Stimulated activated CD4-positive, alpha-beta T cell treated with anti-CD3 and anti-CD28 coated beads, Interleukin-12 subunit alpha, Interleukin-12 subunit beta, amount 100 ng/mL, for 4 hours (primary cell): ENCODE data around the gene CDCA4.
"Not testable (repeated sequence)": the region's sequence is repeated elsewhere in the genome, so short reads cannot be mapped to it uniquely, and the experiment has no call there.

Experiments used
- DNase-seq: peaks from one replicate; pipeline ENCODE4 v3.0.0-alpha.2; 2020

The CDCA4 gene

GRCh38 chr14:105056303-105056831, 35.5 kb upstream of the CDCA4 start:
- DNase-seq, result no peak

- DNase-seq, result no peak
These were observed 34.9 kb upstream of the CDCA4 start for GRCh38 chr14:105055736-105056302.

GRCh38 chr14:105055334-105055733, 34.5 kb upstream of the CDCA4 start:
- DNase-seq, result no peak

DNA sequence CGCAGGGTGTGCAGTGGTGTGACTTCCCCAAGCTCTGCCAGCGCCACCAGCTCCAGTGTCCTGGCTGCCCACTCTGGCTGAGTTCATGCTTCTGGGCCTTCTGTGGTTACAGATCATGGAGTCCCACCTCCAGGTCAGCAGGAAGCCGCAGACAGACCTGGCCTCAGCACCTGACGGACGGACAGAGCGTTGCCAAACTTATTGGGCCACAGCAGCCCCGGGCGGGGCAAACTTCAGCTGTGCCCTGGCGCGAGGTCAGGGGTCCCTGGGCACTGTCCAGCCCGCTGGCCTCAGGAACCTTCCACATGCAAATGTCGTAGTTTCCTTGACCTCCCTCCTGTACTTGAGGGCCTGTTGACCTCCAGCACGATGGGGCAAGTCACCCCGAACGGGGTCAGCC, 33.1 kb upstream of the CDCA4 start:
- DNase-seq, result no peak

DNA sequence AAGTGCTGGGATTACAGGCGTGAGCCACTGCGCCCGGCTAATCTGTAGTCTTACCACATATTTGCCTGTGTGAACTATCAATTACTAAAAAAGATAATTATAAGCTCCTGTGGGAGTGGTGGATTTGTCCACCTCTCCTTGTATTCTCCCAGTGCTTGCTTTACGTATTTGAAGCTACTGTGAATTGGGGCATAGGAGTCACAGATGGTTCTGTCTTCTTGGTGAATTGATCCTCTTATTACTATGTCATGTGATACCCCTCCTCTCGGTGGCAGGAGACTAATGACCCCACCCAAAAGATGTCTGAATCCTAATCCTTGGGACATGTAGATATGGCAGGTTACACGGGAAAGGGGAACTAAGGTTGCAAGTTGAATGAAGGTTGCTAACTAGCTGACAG, 32.5 kb upstream of the CDCA4 start:
- DNase-seq, result no peak

- DNase-seq, result no peak
These were observed 31.2 kb upstream of the CDCA4 start for GRCh38 chr14:105052110-105052458.

GRCh38 chr14:105051182-105052109, 30.6 kb upstream of the CDCA4 start:
- DNase-seq, result no peak

DNA sequence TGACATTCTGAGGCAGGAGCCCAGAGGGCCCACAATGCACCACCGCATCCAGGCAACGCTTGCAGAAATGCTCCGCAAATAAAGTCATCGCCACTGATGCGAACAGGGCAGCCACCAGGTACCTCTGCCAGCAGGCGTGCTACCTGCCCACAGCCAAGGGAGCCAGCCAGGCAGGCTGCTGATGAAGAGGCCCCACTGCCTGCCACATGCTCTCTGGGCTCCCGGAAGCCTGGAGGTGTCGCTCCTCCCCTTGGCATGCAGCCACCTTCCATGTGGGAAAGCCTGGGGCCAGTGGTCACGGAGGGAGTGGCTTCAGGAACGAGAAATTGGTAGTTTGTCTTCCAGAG, 29.6 kb upstream of the CDCA4 start:
- no peak for DNase-seq

GRCh38 chr14:105049753-105050550, 29.1 kb upstream of the CDCA4 start:
- no peak for DNase-seq

DNA sequence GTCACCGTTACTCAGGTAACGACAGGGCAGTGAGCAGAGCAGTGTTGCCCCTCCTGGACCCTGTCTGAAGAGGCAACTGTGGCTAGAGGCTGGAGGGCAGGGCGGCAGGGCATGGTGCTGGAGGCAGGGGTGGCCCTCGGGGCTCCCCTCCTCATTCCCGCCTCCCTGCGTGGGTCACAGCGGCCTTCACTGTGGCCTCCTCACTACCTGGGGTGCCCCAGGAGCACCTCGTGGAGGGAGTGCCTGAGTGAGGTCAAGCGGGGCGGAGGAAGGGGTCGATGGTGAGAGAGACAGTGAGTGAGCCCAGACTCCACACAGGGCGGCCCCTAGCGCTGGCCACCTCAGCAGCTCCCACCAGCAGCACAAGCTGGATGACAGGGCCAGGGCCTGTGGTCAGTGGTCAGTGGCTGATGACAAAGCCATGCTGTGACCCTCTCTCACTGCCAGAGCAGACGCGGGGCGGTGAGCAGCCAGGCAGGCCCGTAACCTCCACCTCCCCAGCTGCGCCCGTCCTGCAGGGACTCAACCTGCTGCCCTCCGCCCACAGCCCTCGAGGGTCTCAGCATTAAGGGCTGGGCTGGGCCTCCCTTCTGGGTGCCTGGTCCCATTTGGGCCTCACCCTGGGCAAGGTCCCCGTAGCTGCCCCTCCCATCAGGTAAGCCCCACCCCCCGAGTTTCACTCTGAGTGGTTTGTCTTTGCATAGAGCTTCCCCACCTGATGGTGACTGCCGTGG, 26.6 kb upstream of the CDCA4 start:
- DNase-seq, result no peak

GRCh38 chr14:105046891-105047282, 26.0 kb upstream of the CDCA4 start:
- no peak for DNase-seq

GRCh38 chr14:105045710-105046326, 24.9 kb upstream of the CDCA4 start:
- DNase-seq, result peak; percentile 94

GRCh38 chr14:105043641-105044040, 22.8 kb upstream of the CDCA4 start:
- DNase-seq, result no peak

DNA sequence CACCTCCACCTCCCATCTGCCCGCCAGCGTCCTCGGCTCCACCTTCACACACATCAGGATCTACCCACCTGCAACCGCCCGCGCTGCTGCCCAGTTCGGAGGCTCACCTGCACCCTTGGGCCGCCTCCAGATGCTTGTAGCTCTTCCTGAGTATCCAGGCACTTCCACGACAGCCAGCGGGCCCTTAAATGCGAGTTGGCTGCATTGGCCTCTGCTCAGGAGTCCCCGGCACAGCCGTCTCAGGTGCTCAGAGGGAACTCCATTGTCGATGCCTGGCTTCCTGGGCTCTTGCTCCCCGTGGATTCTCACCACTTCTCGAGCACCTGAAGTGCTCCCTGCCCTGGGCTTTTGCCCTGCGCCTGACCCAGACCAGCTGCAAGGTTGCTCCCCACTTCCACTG, 21.9 kb upstream of the CDCA4 start:
- DNase-seq, result no peak

- DNase-seq, result no peak
These were observed 21.2 kb upstream of the CDCA4 start for GRCh38 chr14:105041841-105042765.

DNA sequence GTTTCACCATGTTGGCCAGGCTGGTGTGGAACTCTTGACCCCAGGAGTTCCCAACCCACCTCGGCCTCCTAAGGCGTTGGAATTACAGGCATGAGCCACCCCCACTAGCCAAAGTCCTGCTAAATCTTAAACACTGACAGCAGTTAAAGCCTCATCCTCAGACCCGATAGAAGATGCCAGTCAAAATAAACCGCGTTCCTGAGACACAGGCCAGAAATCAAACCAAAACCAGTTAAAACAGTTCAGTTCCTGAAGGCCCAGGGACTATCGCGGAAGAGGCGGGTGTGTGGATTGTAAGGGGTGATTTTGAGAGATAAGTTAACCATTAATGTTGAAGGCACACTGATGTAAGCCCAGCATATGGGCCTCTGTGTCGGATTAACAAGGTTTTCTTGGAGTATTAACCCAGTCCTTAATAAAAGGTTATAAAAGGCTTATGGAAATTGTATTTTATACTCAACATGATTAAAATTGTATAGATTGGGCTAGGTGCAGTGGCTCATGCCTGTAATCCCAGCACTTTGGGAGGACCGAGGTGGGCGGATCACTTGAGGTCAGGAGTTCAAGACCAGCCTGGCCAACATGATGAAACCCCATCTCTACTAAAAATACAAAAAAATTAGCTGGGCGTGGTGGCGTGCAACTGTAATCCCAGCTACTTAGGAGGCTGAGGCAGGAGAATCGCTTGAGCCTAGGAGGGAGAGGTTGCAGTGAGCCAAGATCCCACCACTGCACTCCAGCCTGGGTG, 18.7 kb upstream of the CDCA4 start:
- no peak for DNase-seq

GRCh38 chr14:105035616-105036015, 14.7 kb upstream of the CDCA4 start:
- DNase-seq, result not testable (repeated sequence)

DNA sequence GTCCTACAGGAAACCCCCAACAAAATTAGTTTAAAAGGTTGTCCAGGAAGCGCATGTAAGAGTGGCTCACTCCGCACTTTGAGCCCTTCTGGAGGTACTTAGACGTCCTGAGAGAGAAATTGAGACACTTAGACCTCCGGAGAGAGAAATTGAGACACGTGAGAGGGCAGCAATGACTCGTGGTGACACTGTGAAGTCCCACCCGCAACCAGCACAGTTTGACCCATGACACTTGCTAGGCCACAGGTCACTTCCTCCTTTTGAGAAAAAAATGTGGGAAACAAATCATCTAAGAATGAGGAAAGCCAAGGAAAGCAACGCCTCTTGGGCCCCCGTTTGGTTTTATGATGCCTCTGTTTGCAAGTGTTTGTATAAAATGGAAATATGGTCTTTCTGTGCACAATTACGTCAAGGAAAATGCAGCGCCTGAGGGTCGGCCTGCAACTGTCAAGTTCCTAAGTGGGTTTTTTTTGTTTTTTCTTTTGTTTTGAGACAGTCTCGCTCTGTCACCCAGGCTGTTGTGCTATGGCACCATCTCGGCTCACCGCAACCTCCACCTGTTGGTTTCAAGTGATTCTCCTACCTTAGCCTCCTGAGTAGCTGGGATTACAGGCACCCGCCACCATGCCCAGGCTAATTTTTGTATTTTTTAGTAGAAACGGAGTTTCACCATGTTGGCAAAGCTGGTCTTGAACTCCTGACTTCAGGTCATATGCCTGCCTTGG, 13.6 kb upstream of the CDCA4 start:
- DNase-seq, result no peak

DNA sequence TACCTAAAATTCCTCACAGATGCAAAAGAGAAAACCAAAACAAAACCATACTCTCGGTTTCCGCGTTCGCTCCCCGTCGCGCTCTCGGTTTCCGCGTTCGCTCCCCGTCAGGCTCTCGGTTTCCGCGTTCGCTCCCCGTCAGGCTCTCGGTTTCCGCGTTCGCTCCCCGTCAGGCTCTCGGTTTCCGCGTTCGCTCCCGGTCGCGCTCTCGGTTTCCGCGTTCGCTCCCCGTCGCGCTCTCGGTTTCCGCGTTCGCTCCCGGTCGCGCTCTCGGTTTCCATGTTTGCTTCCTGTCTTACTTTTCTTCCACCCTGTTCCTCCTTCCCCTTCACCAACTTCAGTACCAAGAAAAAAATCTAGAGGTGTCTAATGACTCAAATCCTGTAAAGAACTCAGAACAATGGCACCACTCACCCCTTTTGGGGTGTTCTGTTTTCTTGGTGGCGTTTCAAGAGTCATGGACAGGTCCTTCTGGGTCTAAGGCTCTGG, 12.6 kb upstream of the CDCA4 start:
- not testable (repeated sequence) for DNase-seq

DNA sequence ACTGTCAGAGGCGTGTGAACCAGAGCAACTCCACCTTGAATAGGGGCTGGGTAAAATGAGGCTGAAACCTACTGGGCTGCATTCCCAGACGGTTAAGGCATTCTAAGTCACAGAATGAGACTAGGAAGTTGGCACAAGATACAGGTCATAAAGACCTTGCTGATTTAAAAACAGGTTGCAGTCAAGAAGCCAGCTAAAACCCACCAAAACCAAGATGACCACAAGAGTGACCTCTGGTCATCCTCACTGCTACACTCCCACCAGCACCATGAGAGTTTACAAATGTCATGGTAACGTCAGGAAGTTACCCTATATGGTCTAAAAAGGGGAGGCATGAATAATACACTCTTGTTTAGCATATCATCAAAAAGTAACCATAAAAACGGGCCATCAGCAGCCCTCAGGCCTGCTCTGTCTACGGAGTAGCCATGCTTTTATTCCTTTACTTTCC, 11.6 kb upstream of the CDCA4 start:
- DNase-seq, result not testable (repeated sequence)
